Memory B cell (primary cell): ENCODE data around the gene TBC1D23.
"Not testable (repeated sequence)": the region's sequence is repeated elsewhere in the genome, so short reads cannot be mapped to it uniquely, and the experiment has no call there.

ENCODE experiments used
- ATAC-seq: fragments of 150-1000 bp; cut with Tn5 transposase; 2 replicates; pipeline ENCODE4 v1.10.0; 2021; ENCODE audit warnings: low read depth, mild to moderate bottlenecking, moderate library complexity
- DNase-seq, 2 donors: peaks; one replicate each; pipeline ENCODE4 v3.0.0; 2022; ENCODE audit warnings: low spot score in 2 of 2
- H3K27ac Mint-ChIP-seq: one replicate; pipeline ENCODE4 v1.8.0; 2022; ENCODE audit warnings: mild to moderate bottlenecking, moderate library complexity, mixed read lengths
- H3K27me3 Mint-ChIP-seq: one replicate; pipeline ENCODE4 v1.8.0; 2022; ENCODE audit warnings: mixed read lengths
- H3K36me3 Mint-ChIP-seq: one replicate; pipeline ENCODE4 v1.8.0; 2022; ENCODE audit warnings: mild to moderate bottlenecking, mixed read lengths
- H3K4me1 Mint-ChIP-seq: one replicate; pipeline ENCODE4 v1.8.0; 2022; ENCODE audit warnings: mixed read lengths
- H3K4me3 Mint-ChIP-seq: one replicate; pipeline ENCODE4 v1.8.0; 2022; ENCODE audit warnings: mild to moderate bottlenecking, moderate library complexity, mixed read lengths
- H3K9me3 Mint-ChIP-seq: one replicate; pipeline ENCODE4 v1.8.0; 2022; ENCODE audit warnings: mixed read lengths

The TBC1D23 gene

DNA sequence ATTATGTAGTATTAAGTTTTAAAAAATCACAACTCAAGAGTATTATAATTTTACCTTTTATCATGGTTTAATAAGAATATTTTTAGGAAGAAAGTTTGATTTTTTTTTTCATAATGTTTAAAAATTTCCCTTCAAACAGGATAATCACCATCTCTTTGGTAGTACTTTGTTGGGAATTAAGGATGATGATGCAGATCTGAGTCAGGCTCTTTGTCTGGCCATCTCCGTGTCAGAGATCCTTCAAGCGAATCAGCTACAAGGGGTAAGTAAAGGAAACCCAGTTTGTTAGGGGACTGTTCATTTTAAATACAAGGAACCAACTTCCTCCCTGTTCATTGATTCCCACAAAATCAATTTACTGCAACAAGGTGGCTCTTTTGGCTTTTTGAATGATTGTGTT, 37.0 kb downstream of the TBC1D23 start:
- no peak for DNase-seq
- H3K9me3 Mint-ChIP-seq = no peaks in the 10 kb centered on the region
- no peak for ATAC-seq
- no peaks in the 10 kb centered on the region for H3K4me1 Mint-ChIP-seq
- no peak overlapping the region for H3K27ac Mint-ChIP-seq
- H3K27me3 Mint-ChIP-seq = no peaks in the 10 kb centered on the region
- no peak overlapping the region for H3K4me3 Mint-ChIP-seq
- peaks cover 16% of the 10 kb centered on the region for H3K36me3 Mint-ChIP-seq

DNA sequence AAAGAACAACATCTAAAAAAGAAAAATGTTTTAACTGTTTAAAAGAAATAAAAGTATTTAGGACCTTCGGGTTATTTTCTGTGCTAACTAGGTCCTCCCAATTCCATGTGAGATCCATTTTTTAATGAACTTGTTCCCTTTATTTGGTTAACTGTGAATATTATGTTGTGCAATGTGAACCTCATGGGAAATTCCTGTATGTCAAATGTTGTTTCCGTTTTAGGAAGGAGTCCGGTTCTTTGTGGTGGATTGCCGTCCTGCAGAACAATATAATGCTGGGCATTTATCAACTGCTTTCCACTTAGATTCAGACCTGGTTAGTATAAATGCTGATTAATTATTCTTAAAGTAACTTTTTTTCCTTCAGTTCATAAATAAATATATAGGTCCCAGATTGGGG, 38.2 kb downstream of the TBC1D23 start:
- ATAC-seq (no peak), DNase-seq (no peak)
- H3K36me3 Mint-ChIP-seq = peaks cover 18% of the 10 kb centered on the region
- H3K4me1 Mint-ChIP-seq = no peaks in the 10 kb centered on the region
- no peaks in the 10 kb centered on the region for H3K27me3 Mint-ChIP-seq
- no peak overlapping the region for H3K4me3 Mint-ChIP-seq
- H3K9me3 Mint-ChIP-seq = no peaks in the 10 kb centered on the region
- H3K27ac Mint-ChIP-seq = no peak overlapping the region

DNA sequence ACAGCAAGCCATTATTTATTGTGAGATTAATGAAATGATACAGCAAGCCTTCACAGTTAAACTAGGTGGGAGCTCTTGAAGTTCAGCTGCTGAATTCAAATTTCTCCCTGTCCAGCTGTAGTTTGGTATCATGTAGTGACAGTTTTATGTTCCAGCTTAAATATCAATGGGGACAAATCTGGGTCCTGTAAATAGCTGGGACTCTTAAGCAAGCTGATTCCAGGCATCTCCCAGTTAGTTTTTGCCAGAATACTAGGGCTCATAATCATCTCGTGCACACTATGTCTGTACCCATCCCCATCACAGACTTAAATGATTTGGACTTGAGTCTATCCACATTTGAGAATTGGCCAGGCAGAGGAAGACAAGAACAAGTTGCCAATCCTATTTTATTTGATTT, 45.9 kb downstream of the TBC1D23 start:
- Mint-ChIP-seq H3K36me3 (peaks cover 18% of the 10 kb centered on the region), H3K4me3 (no peak overlapping the region), H3K4me1 (no peaks in the 10 kb centered on the region), H3K9me3 (no peaks in the 10 kb centered on the region), H3K27ac (peak overlapping the region; percentile 53), H3K27me3 (no peaks in the 10 kb centered on the region)
- DNase-seq = no peak
- no peak for ATAC-seq

DNA sequence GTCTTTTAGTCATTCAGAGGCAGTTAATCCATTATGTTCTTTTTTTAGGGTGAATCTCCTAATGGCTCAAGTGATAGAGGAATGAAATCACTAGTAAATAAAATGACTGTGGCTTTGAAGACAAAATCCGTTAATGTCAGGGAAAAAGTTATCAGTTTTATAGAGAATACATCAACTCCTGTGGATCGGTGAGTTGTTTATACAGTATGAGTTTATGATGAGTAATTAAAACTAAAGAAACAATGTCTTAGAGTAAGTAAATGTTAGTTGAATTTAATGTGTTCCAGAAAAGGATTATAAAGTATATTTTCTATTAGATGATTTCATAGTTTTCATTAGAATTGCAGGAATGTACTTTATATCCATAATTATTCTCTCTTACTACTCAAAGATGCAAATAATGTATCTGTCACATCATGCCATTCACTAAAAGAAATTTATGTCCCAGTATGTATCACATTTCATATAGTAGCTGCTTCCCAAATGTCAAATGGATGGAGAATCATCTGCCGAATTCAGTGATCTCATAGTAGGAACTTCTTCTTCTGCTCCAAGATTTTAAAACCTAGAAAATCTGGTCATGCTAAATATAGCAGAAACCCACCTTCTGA, 49.7 kb downstream of the TBC1D23 start:
- no peaks in the 10 kb centered on the region for H3K9me3 Mint-ChIP-seq
- peaks cover 14% of the 10 kb centered on the region for H3K36me3 Mint-ChIP-seq
- no peaks in the 10 kb centered on the region for H3K4me1 Mint-ChIP-seq
- ATAC-seq (no peak), DNase-seq (no peak)
- H3K27me3 Mint-ChIP-seq = no peaks in the 10 kb centered on the region
- no peak overlapping the region for H3K27ac Mint-ChIP-seq
- no peak overlapping the region for H3K4me3 Mint-ChIP-seq

DNA sequence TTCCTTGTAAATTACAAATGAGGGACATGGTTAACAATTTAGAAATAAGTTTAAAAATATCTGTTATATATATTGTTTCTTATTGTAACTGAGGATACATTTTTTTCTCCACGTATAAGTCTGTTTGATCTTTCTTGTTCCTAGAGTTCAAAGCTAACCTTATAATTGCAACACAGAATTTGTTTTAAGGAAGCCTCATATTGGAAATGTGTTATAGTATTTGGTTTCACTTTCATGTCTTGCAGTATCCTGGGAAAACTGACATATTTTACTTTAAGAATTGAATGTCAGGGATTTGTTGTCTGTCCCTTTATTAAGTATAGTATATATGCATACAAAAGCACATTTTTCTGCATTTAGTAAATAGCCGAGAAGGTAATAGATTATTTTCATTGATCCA, 50.2 kb downstream of the TBC1D23 start:
- Mint-ChIP-seq H3K27me3 (no peaks in the 10 kb centered on the region), H3K36me3 (peaks cover 14% of the 10 kb centered on the region), H3K9me3 (no peaks in the 10 kb centered on the region), H3K4me1 (no peaks in the 10 kb centered on the region), H3K4me3 (no peak overlapping the region), H3K27ac (no peak overlapping the region)
- no peak for ATAC-seq
- DNase-seq = no peak

DNA sequence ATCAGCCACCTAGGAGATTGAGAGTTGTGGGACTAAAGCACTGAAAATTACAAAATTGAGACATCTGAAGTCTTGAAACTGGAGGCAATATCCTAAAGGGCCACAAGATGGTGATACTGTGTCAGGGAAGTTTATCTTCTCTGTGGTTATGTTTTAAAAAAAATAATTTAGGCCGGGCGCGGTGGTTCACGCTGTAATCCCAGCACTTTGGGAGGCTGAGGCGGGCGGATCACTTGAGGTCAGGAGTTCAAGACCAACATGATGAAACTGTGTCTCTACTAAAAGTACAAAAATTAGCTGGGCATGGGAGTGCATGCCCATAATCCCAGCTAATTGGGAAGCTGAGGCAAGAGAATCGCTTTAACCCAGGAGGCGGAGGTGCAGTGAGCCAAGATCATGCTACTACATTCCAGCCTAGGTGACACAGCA, 55.9 kb downstream of the TBC1D23 start:
- Mint-ChIP-seq H3K4me1 (peaks cover 4% of the 10 kb centered on the region), H3K36me3 (peaks cover 12% of the 10 kb centered on the region)

DNA sequence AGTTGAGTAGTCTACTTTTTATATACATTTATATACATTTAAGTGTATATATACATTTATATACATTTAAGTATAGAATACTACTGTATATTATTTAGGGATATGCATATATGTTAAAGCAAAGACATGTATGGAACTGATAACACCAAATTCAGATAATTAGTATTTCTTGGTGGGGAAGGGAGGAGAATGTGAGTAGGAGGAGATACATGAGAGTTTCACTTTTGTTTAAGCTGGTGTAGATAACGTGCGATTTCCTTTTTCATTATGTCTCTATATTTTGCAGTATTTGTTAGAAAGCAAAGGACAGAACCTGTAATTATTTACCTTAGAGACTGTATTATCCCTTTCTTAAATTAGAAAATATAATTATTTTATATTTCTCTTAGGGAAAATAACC, 57.1 kb downstream of the TBC1D23 start:
- Mint-ChIP-seq H3K4me3 (no peak overlapping the region), H3K27me3 (no peaks in the 10 kb centered on the region), H3K9me3 (no peaks in the 10 kb centered on the region), H3K27ac (no peak overlapping the region), H3K4me1 (peaks cover 4% of the 10 kb centered on the region), H3K36me3 (peaks cover 10% of the 10 kb centered on the region)
- DNase-seq = no peak
- ATAC-seq = no peak

More for the DNA sequence above, 55.9 kb downstream of the TBC1D23 start:
- DNase-seq (peak; percentile 23 to 32), ATAC-seq (peak; percentile 60)
- Mint-ChIP-seq H3K27ac (no peak overlapping the region), H3K9me3 (no peaks in the 10 kb centered on the region), H3K27me3 (no peaks in the 10 kb centered on the region), H3K4me3 (no peak overlapping the region)

DNA sequence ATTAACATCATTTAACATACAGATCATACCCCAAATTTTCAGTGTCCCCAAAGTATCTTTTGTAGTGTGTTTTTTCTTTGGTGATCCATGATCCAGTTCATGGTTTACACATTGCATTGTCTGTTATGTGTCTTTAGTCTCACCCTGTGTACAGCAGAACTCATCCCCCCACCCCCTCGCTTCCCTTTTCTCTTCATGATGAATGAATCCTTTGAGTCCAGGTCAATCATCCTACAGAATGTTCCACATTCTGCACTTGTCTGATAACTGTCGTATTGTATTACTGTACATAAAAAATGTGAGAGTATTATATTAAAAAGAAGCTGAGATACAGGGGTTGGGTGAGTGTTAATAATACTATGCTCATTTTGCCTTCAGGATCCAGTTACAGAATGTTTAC, 59.2 kb downstream of the TBC1D23 start:
- Mint-ChIP-seq H3K27me3 (no peaks in the 10 kb centered on the region), H3K27ac (no peak overlapping the region), H3K4me3 (no peak overlapping the region), H3K9me3 (no peaks in the 10 kb centered on the region), H3K4me1 (peaks cover 4% of the 10 kb centered on the region), H3K36me3 (peaks cover 10% of the 10 kb centered on the region)
- DNase-seq = no peak
- no peak for ATAC-seq

DNA sequence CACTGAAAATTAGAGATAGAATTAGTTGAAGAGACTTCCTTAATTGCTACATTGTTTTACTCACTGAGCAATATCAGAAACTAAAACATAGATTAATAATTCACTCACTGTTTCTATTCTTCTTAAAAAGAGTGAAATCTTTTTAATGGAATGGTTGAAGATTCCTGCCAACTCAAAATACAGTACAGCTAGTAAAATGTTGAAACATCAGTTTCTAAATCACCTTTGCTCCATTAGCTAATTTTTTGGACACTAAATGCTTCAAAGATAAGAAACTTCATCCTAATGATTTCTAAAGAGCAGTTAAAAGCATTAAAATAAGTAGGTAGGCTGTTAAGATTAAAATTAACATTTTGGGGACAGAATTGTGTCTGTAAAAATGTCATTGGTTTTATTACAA, 63.3 kb downstream of the TBC1D23 start:
- DNase-seq (no peak), ATAC-seq (no peak)
- peaks cover 13% of the 10 kb centered on the region for H3K36me3 Mint-ChIP-seq
- no peaks in the 10 kb centered on the region for H3K4me1 Mint-ChIP-seq
- no peaks in the 10 kb centered on the region for H3K27me3 Mint-ChIP-seq
- H3K27ac Mint-ChIP-seq = no peak overlapping the region
- H3K4me3 Mint-ChIP-seq = no peak overlapping the region
- peaks cover 4% of the 10 kb centered on the region for H3K9me3 Mint-ChIP-seq

DNA sequence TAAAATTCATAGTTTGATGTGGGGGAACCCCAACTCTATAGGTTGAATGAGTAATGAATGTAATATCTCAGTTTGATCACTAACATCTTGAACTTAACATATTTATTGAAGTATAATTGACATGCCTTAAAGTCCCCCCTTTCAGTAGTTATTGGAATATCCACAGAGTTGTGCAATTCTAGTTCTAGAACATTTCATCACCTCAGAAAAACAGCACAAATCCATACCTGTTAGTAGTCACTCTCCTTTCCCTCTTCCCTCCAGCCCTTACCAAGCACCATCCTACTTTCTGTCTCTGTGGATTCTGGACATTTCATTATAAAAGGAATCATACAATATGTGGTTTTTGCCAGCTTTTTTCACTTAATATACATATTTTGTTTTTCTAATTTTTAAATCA, 65.0 kb downstream of the TBC1D23 start:
- no peaks in the 10 kb centered on the region for H3K4me1 Mint-ChIP-seq
- H3K27me3 Mint-ChIP-seq = no peaks in the 10 kb centered on the region
- ATAC-seq = no peak
- H3K9me3 Mint-ChIP-seq = peaks cover 4% of the 10 kb centered on the region
- no peak overlapping the region for H3K27ac Mint-ChIP-seq
- H3K4me3 Mint-ChIP-seq = no peak overlapping the region
- H3K36me3 Mint-ChIP-seq = peaks cover 7% of the 10 kb centered on the region
- no peak for DNase-seq

DNA sequence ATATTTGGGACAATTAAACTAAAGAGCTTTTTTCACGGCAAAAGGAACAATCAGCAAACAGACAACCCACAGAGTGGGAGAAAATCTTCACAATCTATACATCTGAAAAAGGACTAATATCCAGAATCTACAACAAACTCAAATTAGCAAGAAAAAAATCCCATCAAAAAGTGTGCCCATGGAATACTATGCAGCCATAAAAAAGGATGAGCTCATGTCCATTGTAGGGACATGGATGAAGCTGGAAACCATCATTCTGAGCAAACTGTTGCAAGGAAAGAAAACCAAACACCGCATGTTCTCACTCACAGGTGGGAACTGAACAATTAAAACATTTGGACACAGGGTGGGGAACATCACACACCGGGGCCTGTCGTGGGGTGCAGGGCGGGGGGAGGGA, 66.6 kb downstream of the TBC1D23 start:
- DNase-seq, H3K4me1 Mint-ChIP-seq, H3K36me3 Mint-ChIP-seq, H3K27me3 Mint-ChIP-seq, H3K9me3 Mint-ChIP-seq, ATAC-seq, H3K27ac Mint-ChIP-seq, H3K4me3 Mint-ChIP-seq: not testable (repeated sequence)

DNA sequence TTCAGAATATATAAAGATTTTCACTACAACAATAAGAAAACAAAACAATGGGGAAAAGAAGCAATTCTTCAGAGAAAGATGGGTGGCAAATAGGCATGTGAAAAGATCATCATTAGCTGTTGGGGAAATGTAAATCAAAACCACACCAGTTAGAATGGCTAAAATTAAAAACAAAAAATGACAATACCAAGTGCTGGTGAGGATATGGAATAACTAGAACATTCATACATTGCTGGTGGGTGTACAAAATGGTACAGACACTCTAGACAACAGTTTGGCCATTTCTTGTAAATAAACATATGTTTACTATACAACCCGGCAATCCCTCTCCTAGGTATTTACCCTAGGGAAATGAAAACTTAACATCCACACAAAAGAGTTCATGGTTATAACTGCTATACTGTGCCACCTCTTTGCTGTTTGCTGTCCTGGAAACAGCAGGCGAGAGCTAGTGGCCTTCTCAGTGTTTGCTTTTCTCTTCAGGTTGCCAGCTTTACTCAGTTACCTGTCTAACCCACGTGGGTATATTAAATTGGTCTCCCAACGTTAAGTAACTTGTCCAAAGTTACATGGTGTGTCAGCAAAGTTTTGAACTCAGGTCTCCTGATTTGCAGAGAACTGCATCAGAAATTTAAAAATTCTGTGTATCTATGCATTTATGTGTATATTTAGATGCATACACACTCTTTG, 69.2 kb downstream of the TBC1D23 start:
- H3K36me3 Mint-ChIP-seq = peaks cover 7% of the 10 kb centered on the region
- peaks cover 4% of the 10 kb centered on the region for H3K9me3 Mint-ChIP-seq
- H3K27me3 Mint-ChIP-seq = no peaks in the 10 kb centered on the region
- peaks cover 6% of the 10 kb centered on the region for H3K4me1 Mint-ChIP-seq
- DNase-seq (no peak), ATAC-seq (no peak)
- H3K4me3 Mint-ChIP-seq = no peak overlapping the region
- H3K27ac Mint-ChIP-seq = no peak overlapping the region

DNA sequence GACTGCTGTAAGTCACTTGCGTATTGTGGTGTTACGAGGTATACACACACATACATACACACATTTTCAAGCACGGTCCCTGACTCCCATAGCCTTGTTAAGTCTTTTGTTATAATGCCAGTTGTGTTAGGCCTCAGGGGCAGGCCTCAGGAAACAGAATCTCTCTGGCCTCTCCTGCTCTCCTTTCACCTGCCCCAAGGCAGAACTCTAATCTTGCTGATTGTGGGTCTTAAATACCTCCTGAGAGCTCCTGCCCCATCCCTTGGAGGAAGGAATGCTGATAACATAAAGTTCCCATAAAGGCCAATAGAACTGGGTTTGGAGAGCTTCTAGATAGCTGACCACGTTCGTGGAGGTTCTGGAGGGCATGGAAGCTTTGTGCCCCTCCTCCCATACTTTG, 69.9 kb downstream of the TBC1D23 start:
- Mint-ChIP-seq H3K27me3 (no peaks in the 10 kb centered on the region), H3K4me1 (peaks cover 13% of the 10 kb centered on the region), H3K9me3 (peaks cover 4% of the 10 kb centered on the region), H3K36me3 (peaks cover 7% of the 10 kb centered on the region), H3K27ac (no peak overlapping the region), H3K4me3 (no peak overlapping the region)
- no peak for ATAC-seq
- no peak for DNase-seq

DNA sequence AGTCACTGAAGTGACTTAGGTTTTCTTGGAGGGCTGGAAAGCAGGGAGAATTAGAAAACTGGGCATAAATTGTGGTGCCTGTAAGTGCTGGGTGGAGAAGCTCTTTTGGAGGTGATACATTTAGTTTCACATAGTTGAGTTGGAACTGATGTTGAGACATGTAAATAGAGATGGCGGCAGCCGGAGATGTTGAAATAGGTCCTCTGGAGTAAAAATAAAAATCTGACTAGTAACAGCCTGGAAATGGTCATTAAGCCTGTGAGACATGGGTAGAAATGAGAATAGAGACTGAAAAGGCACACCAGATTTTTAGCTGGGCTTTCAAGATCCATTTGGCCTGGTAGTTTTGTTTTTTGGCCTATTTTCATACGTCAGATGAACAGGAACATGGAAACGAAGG, 70.9 kb downstream of the TBC1D23 start:
- DNase-seq = no peak
- Mint-ChIP-seq H3K4me1 (peaks cover 13% of the 10 kb centered on the region), H3K4me3 (no peak overlapping the region), H3K27me3 (no peaks in the 10 kb centered on the region), H3K27ac (no peak overlapping the region), H3K36me3 (peaks cover 7% of the 10 kb centered on the region), H3K9me3 (peaks cover 4% of the 10 kb centered on the region)
- no peak for ATAC-seq

DNA sequence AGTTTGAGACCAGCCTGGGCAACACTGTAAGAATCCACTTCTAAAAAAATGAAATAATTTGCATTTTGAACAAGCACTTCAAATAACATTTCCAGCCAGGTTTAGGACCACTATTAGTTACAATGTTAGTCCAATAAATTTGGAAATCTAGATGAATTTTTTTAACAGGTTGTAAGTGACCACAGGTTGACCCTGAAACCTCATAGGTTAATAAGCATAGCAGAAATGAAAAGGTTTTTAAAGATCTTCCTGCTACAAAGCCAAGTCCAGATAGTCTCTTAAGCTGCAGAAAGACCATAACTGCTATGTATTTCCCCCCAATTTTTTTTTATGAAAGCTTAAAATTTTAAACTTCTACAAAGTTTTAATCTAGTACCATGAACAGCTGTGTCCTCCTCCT, 72.3 kb downstream of the TBC1D23 start:
- no peak for ATAC-seq
- no peaks in the 10 kb centered on the region for H3K27me3 Mint-ChIP-seq
- no peaks in the 10 kb centered on the region for H3K9me3 Mint-ChIP-seq
- H3K4me1 Mint-ChIP-seq = peaks cover 13% of the 10 kb centered on the region
- H3K27ac Mint-ChIP-seq = peak overlapping the region; percentile 51
- no peak overlapping the region for H3K4me3 Mint-ChIP-seq
- H3K36me3 Mint-ChIP-seq = no peaks in the 10 kb centered on the region
- DNase-seq = no peak
